ENCODE measurements around the gene ZNF432.

ZNF432 gene

DNA sequence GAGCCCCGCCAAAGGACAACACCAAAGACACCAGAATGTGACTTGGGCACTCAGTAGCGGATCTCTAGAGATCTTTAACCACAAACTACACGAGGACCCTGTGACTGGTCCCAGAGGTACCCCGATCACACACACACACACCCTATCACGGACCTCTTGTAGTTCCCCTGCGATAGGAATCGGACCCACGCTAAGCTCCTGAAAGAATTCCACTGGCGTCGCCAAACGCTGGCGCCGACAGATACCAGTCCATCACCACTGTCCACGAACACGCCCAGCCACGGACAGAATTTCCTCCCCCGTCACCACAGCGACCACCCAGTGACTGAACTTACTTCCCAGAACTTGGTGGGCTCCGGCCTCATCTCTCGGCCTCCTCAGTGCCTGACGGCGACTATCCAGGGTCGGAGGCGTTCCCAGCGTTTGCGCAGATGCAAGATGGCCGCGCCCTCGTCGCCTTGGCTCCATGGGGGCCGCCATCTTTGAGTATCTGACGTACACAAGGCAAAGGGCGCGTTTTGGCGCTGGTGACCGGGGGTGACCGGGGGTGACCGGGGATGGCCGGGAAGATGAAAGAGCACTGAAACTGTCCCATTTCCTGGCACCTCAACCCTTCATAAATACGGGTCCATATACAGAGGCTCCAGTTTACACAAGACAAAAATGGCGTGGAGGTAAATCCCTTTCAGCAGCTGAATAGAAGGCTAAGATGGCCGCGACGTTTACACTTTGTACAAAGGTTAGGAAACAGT, 40.7 kb downstream of the ZNF432 start, which contains the start of gene ZNF615:
Gene ZNF615, minus strand, starts transcription at position 406 of the 752 bp plus-strand sequence. CDS start 4,500 bp downstream, outside the sequence.
- peak; percentile 76 to 90 for DNase-seq

DNA sequence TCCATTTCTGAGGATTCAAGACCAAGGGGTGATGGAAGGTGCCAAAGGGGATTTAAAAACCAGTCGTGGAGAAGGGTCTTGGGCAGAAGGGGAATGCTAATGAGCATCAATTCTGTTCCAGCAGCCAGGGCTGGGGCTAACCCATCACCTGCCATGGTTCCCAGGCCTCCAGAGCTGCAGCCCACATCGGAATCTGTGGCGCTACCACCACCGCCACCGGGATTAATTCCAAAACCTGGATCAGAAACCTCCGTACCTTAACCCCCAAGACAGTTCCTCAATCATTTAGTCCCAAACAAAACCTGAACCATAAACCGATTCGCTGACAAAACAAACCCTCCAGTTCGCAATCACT, 41.2 kb downstream of the ZNF432 start:
- DNase-seq: peak; percentile 1 to 20

DNA sequence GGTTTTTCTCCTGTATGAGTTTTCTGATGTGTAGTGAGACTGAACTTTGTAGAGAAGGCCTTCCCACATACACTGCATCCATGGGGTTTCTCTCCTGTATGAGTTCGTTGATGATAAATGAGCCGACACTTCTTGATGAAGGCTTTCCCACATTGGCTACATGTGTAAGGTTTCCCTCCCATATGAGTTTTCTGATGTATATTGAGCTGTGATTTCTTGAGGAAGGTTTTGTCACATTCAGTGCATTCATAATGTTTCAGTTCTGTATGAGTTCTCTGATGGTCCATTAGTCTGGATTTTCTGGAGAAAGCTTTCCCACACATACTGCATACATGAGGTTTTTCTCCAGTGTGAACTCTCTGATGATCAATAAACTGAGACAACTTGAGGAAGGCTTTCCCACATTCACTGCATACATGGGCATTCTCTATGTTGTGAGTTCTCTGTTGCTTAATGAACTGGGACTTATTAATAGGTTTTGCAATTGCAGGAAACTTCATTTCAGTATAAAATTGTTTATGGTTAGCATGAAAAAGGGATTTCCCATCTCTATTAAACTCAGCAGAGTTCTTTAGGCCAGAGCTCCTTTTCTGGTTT, 54.5 kb downstream of the ZNF432 start:
- no peak for DNase-seq

DNA sequence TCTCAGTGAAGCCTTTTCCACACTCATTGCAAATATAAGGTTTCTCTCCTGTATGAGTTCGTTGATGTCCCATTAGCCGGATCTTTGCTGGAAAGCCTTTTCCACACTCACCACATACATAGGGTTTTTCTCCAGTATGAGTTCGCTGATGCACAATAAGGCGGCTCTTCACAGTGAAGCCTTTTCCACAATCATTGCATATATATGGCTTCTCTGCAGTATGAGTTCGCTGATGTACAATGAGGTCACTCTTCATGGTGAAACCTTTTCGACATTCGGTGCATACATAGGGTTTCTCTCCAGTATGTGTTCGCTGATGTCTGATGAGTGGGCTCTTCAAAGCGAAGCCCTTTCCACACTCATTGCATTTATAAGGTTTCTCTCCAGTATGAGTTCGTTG, 55.2 kb downstream of the ZNF432 start:
- DNase-seq: no peak

DNA sequence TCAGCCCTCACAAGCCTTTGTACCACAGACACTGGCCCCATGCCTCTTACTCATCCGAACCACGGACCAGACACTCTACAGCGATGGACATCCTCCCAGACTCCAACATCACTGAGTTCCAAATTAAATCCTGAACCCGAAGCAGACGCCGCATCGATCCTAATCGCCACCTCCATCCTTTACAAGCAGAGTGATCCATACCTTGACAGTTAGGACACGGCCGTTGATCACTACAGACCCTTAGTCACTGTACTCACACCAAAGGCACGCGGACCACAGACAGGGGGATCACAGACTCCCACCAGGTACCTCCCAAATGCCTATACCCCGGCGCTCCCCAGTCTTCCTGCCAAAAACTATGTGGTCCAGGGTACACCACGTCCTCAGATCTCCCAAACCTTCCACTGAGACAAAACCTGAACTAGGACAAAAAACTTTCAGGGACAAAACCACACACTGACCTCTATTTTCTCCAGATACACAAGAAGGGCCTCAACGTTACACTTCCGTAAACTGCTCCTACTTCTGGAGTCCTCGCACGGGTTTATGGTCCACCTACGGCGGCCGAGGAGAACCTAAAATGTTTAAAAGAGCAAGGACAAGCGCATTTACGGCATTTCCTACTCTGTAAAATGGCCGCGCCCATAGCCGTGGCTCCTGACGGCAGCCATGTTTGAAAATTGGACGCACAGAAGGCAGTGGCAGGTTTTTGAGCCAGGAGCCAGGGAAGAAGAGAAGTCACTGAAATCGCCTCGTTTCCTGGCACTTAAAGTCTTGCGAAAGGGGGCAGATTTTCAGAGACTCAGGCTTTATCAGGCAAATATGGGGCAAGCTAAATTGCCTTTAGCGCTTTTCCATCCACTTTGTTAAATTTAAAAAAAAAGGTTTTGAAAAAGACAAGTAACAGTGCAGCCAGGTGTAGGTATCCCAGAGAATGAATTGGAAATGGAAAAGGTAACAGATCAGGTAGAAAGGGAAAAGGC, 62.0 kb downstream of the ZNF432 start, which contains the start of gene ZNF350:
Gene ZNF350, minus strand, starts transcription at position 532 of the 983 bp plus-strand sequence. CDS start 12,480 bp downstream, outside the sequence.
- peak; percentile 44 to 75 for DNase-seq

DNA sequence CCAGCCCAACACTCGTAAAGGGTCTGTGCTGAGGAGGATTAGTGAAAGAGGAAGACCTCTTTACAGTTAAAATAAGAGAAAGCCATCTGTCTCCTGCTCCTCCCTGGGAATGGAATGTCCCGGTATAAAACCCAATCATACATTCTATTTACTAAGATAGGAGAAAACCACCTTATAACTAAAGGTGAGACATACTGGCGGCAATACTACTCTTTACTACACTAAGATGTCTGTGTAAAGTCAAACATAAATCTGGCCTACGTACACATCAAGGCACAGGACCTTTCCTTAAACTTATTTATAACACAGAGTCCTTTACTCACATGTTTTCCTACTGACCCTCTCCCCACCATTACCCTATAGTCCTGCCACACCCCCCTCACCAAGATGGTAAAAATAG, 65.3 kb downstream of the ZNF432 start:
- no peak for DNase-seq

All from SHP77 (cell line).